Activated CD8-positive, alpha-beta memory T cell treated with anti-CD3 and anti-CD28 coated beads, Interleukin-2, amount 50 U/mL, for 24 hours (primary cell): ENCODE measurements around the gene TXK.

Source experiments
- DNase-seq: peaks from one replicate; pipeline ENCODE4 v3.0.0-alpha.2; 2020; ENCODE audit errors: extremely low read depth

The TXK gene

GRCh38 chr4:48103483-48104139, 30.4 kb downstream of the TXK start:
- DNase-seq, result no peak

GRCh38 chr4:48102303-48102702, 31.7 kb downstream of the TXK start:
- DNase-seq, result no peak

DNA sequence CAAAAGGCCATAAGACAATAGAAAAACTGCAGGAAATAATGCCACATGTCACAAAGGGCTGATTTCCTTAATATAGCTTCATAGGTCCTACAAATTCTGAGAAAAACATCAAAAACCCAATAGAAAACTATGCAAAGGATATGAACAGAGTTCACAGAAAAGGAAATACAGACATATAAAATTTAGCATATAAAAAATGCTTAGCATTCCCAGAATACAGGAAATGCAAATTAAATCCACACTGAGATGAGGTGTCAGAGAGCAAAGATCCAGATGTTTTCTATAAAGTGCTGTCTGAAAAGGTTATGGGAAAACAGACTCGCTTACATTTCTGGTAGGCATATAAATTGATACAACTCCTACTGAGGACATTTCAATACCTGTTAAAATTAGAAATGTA, 33.8 kb downstream of the TXK start:
- no peak for DNase-seq

GRCh38 chr4:48095441-48095840, 38.6 kb downstream of the TXK start:
- DNase-seq, result no peak

GRCh38 chr4:48093991-48094416, 40.0 kb downstream of the TXK start:
- peak; percentile 19 for DNase-seq

GRCh38 chr4:48090621-48091020, 43.4 kb downstream of the TXK start:
- no peak for DNase-seq

DNA sequence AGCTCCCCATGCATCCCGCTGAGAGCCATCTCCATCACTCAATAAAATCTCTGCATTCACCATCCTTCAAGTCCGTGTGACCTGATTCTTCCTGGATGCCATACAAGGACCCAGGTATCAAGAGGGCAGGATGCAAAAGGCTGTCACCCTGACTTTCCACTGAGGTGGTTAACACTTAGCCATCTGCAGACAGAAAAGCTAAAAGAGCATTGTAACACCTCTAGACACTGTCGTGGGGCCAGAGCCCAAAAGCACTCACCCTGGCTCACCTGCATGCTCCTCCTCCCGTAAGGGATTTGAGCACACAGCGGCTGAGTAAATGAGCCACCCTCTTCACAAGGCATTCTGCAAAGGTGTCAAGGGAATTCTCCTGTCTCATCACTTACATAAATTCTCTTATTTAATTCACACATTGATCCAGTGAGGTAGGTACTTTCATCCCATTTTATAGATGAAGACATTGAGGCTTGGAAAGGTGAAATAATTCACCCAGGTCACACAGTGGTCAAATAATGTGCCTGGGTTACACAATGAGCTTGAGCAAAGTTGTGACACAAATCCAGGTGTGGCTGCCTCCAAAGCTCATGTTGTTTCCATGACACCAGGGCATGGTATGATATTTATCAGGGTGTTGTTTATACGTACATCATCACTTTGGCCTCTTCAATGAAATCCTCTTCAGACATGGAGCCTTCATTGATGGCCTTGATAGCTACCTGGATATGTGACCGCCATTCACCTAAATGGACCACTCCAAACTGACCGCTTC, 48.0 kb downstream of the TXK start:
- no peak for DNase-seq

GRCh38 chr4:48082956-48083355, 51.1 kb downstream of the TXK start:
- DNase-seq, result no peak

DNA sequence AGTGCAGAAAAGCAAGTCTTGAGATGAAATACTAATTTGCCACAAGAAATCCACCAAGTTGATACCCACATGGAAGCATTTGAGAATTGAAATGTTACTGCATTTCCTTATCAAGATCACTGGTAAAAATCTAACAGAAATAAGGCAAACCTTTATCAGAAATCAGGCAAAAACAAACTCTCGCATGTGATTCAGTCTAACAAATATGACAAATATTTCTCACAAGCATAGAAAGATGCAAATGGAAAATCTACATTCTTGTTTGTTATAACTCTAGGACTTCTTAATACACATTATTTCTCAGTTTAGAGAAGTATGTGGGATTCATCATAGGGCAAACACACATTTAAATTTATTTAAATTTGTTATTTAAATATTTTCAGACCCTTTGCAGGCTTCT, 52.9 kb downstream of the TXK start:
- no peak for DNase-seq

DNA sequence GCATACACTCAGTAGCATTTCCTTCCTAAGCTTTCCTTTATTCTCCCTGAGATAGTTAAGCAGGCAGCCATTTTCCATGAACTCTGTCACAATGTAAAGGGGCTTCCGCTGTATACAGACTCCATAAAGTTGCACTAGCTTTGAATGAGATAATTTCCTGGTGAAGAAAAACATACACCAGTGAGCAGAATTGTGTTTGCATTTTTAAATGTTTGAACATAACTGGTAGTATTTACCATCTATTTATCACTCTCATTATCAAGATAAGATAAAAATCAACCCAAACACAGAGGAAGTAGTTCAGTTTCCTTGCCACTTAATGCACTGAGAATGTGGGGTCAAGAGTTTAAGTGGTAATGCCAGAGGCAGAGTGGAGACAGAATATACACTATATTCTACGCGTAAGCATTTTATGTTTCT, 54.1 kb downstream of the TXK start:
- no peak for DNase-seq

DNA sequence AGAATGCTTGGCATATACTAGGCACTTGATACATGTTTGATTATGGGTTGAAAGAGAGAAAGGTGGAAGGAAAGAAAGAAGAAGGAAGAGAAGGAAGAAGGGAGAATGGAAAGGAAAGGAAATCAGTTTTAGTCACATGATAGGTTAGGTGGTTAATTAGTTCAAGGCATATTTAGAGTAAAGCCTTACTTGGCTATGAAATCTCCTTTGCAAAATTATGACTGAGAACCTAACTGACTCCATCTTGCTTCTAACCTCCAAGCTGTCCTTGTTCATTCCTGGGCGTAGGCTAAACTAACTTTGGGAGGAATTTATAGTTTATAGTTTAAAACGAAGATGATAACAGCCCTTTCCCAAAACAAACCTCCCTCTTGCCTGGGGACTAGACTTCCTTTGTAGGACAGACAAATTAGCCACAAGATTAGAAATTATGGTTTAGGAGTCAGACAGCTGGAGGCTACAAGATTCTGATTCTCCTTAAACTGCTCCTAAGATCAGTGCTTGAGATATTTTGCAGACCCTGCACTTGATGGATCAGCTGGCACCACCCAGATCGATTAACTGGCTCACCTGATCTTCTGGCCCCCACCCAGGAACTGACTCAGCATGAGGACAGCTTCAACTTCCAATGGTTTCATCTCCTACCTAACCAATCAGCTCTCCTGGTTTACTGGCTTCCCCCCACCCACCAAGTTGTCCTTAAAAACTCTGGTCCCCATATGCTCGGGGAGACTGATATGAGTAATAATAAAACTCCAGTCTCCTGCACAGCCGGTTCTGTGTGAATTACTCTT, 55.0 kb downstream of the TXK start:
- no peak for DNase-seq

DNA sequence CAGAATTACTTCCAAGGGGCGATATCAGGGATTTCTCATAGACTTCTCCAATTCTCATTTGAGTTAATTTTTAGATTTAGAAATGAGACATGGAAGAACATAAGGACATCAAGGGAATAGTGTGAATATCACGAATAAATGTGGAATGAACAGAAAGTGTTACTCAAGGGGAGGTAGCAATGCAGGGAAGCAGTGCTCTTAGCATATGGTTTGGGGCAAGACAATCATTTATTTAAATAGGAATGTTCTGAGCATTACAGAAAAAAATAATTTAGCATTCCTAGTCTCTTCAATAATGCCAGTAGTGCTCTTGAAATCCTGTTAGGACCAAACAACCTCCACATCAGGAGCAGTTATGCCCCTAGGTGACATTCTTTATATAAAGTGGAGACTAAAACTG, 55.6 kb downstream of the TXK start:
- DNase-seq, result no peak

DNA sequence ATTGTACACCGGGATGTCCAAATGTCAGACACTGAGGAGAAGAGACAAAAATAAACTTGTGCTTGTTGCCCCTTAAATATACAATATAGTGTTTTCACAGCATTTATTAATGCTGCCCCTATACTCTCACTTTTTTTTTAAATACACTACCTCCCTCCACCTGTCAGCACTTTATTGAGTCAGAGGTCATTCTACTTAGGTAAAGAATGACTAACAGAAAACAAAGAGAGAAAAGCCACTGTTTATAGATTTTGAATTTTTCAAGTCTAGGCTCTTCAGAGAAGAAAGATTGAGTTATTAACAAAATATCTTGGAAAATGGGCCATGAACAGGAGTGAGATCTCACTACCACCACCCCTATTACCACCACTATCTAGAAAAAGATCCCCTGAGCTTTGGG, 59.4 kb downstream of the TXK start:
- no peak for DNase-seq

- no peak for DNase-seq
These were observed 60.4 kb downstream of the TXK start for GRCh38 chr4:48073567-48074103.

DNA sequence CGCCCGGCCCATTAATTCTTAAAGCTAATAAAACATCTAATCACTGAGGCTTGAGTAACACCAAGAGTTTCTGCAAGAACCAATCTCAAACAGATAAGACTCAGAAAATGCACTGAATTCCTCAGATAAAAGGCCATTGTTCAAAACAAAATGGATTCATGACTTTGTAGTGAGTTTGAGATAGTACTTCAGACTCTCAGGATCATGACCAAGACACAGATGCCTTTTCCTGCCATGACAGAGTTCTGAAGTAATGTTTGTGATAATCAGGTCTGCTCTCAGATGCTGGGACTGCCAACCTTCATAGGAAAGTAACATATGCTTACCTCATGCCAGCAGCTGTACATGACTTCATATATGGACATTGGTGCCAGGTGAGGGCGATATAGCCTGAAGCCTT, 62.9 kb downstream of the TXK start:
- DNase-seq, result no peak

GRCh38 chr4:48069026-48069425, 65.0 kb downstream of the TXK start:
- DNase-seq, result no peak

DNA sequence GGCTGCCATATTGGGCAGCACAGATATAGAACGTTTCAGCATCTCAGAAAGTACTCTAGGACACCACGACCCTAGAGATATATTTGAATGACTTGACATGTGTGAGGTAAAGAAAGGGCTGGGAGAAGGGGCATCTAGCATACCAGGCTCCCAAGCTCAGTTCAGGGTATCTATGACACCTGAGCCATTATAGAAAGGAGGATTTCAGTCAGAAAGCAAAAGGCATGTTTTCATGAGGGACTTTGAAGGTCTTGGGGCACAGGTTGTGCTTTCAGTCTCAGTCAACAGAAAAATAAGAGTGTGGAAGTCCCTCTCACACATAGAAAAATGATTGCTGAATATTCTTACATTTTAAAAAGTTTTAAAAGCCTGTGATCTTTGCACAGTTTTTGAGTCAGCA, 65.9 kb downstream of the TXK start:
- DNase-seq, result no peak

- no peak for DNase-seq
These were observed 66.5 kb downstream of the TXK start for GRCh38 chr4:48067536-48067935.

DNA sequence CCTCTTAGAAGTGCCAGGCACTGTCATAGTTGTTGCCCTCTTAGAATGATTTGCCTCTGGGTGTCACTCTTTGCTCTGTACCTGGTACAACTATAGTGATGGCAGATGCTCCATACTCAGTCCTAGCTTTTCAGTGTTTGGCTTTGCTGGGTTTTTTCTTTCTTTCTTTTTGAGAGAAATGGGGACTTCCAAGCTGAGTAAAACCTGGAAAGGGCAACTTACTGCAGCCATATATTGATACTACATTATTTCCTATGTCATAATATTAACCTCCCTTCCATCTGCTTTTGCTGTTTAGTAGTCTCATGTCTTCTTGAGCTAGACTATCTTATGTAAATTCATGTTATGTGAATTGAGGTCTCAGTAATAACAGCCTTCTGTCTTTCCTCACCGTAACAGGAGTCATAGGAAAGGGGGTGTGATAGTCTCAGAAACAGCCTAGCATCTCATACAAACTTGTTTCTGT, 68.4 kb downstream of the TXK start:
- DNase-seq, result no peak

DNA sequence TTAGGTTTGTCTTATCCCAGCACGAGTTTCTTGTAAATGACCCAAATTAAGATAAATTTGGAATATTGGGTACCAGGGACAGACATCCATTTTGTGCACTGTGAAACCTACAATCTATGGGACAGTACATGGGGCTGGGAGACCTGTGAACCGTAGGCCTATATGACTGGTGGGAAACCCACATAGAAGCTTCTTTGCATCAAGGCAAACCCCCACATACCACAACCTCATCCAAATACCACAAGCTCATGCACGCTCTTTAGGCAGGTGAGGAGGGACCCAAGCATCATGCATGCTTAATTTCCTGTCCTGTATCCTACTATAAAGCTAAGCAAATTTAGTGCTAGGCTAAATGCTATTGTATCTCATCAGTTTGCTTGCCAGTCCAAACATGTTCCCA, 69.7 kb downstream of the TXK start:
- DNase-seq, result no peak

- DNase-seq, result no peak
These were observed 75.2 kb downstream of the TXK start for GRCh38 chr4:48058617-48059530.
